IMR-90 (cell line): ENCODE data around the gene EXOC4. TPM values are rescaled to one million over a fixed set of nuclear protein-coding genes. Genes with fewer than 3 reads are reported as not detected.

Experiments used
- ATAC-seq: fragments of 200-7000 bp; cut with Tn5 transposase; 2 replicates; pipeline ENCODE4 v1.9.1; 2020; ENCODE audit warnings: low read depth, mild to moderate bottlenecking, moderate library complexity
- BruUV-seq: library from RNA; stranded (reverse); fragments of 400-500 nt; replicated peaks from 2 replicates; lab custom pipeline; 2021; lab: Mats Ljungman, UMichigan
- CTCF ChIA-PET: fragments of 300-600 bp; formaldehyde crosslinking; extraction: SDS; loops from one replicate; lab custom pipeline; 2021; ENCODE audit warnings: antibody characterized with exemption; lab: Yijun Ruan, JAX
- POLR2A ChIA-PET: fragments of 300-600 bp; sonication (Branson Sonifier 250); formaldehyde crosslinking; loops from one replicate; lab custom pipeline; 2022; ENCODE audit warnings: antibody characterized with exemption; ENCODE audit not compliant: unreplicated experiment; lab: Charles Lee
- DNase-seq: peaks from one replicate; pipeline ENCODE4 v3.0.0; 2013
- H2AFZ ChIP-seq: replicated peaks from 2 replicates; pipeline ENCODE3; 2013; ENCODE audit warnings: low read length, mild to moderate bottlenecking; ENCODE audit not compliant: poor library complexity
- H2AK5ac ChIP-seq: 2 replicates; pipeline ENCODE4 v1.6.1; 2013; ENCODE audit warnings: low read depth, low read length, inconsistent platforms
- H2AK9ac ChIP-seq: replicated peaks from 2 replicates; pipeline ENCODE3; 2013; ENCODE audit warnings: mild to moderate bottlenecking, low read depth, low read length, moderate library complexity; ENCODE audit not compliant: poor library complexity
- H2BK120ac ChIP-seq: 2 replicates; pipeline ENCODE4 v1.6.1; 2013; ENCODE audit warnings: low read depth, low read length, inconsistent platforms
- H2BK15ac ChIP-seq: 3 replicates; pipeline ENCODE4 v1.6.1; 2013; ENCODE audit warnings: low read depth, low read length, inconsistent platforms
- H2BK20ac ChIP-seq: 2 replicates; pipeline ENCODE4 v1.6.1; 2013; ENCODE audit warnings: low read depth, mild to moderate bottlenecking, inconsistent platforms, low read length, moderate library complexity
- H2BK5ac ChIP-seq: 2 replicates; pipeline ENCODE4 v1.6.1; 2013; ENCODE audit warnings: mild to moderate bottlenecking, low read depth, low read length, inconsistent platforms; ENCODE audit not compliant: poor library complexity, severe bottlenecking
- H3K14ac ChIP-seq: replicated peaks from 2 replicates; pipeline ENCODE4 v1.6.1; 2013; ENCODE audit warnings: low read depth, low read length, inconsistent platforms
- H3K18ac ChIP-seq: 2 replicates; pipeline ENCODE4 v1.6.1; 2013; ENCODE audit warnings: low read depth, low read length, control low read depth
- H3K23ac ChIP-seq: 2 replicates; pipeline ENCODE4 v1.6.1; 2013; ENCODE audit warnings: low read depth, low read length, inconsistent platforms
- H3K27ac ChIP-seq: 2 replicates; pipeline ENCODE4 v1.5.1; 2013; ENCODE audit warnings: mild to moderate bottlenecking, control low read depth, low read length; ENCODE audit not compliant: insufficient read depth
- H3K27me3 ChIP-seq: 2 replicates; pipeline ENCODE4 v1.6.1; 2013; ENCODE audit warnings: low read length; ENCODE audit not compliant: control insufficient read depth, insufficient read depth
- H3K36me3 ChIP-seq: 2 replicates; pipeline ENCODE4 v1.6.1; 2013; ENCODE audit warnings: low read length, mixed read lengths; ENCODE audit not compliant: control insufficient read depth, insufficient read depth
- H3K4ac ChIP-seq: 2 replicates; pipeline ENCODE4 v1.6.1; 2013; ENCODE audit warnings: low read depth, low read length, inconsistent platforms
- H3K4me1 ChIP-seq: 2 replicates; pipeline ENCODE4 v1.6.1; 2013; ENCODE audit warnings: low read length, mixed read lengths; ENCODE audit not compliant: control insufficient read depth, insufficient read depth
- H3K4me2 ChIP-seq: 2 replicates; pipeline ENCODE4 v1.6.1; 2013; ENCODE audit warnings: low read depth, mild to moderate bottlenecking, control low read depth, low read length, moderate library complexity
- H3K4me3 ChIP-seq: 2 replicates; pipeline ENCODE4 v1.5.1; 2013; ENCODE audit warnings: low read depth, mild to moderate bottlenecking, control low read depth, low read length, moderate library complexity; ENCODE audit not compliant: insufficient read depth
- H3K56ac ChIP-seq: 2 replicates; pipeline ENCODE4 v1.6.1; 2013; ENCODE audit warnings: low read length, inconsistent platforms; ENCODE audit not compliant: insufficient read depth; ENCODE audit errors: extremely low read depth
- H3K79me1 ChIP-seq, 2 experiments: 2 replicates each; pipeline ENCODE4 v1.6.1; 2013; ENCODE audit warnings: low read length in 2 of 2, inconsistent platforms in 1 of 2, low read depth in 1 of 2
- H3K9ac ChIP-seq: 2 replicates; pipeline ENCODE4 v1.6.1; 2013; ENCODE audit warnings: low read depth, low read length, control low read depth
- H3K9me1 ChIP-seq: 2 replicates; pipeline ENCODE4 v1.6.1; 2013; ENCODE audit warnings: low read length, inconsistent platforms; ENCODE audit not compliant: insufficient read depth
- H3K9me3 ChIP-seq: 2 replicates; pipeline ENCODE4 v1.6.1; 2013; ENCODE audit warnings: low read length; ENCODE audit not compliant: control insufficient read depth, insufficient read depth
- H4K20me1 ChIP-seq: 2 replicates; pipeline ENCODE4 v1.6.1; 2013; ENCODE audit warnings: low read length, inconsistent platforms; ENCODE audit not compliant: insufficient read depth
- H4K5ac ChIP-seq: 2 replicates; pipeline ENCODE4 v1.6.1; 2013; ENCODE audit warnings: mild to moderate bottlenecking, low read depth, low read length, control low read depth
- H4K8ac ChIP-seq, 2 experiments: 2 replicates each; pipeline ENCODE4 v1.6.1; 2013; ENCODE audit warnings: low read depth in 2 of 2, low read length in 2 of 2, control low read depth in 1 of 2, inconsistent platforms in 1 of 2
- H4K91ac ChIP-seq: 2 replicates; pipeline ENCODE4 v1.6.1; 2013; ENCODE audit warnings: low read depth, low read length, inconsistent platforms; ENCODE audit not compliant: insufficient read depth
- BHLHE40 ChIP-seq: fragments of 150-350 bp; IDR thresholded peaks from 2 replicates; pipeline ENCODE4 v1.6.1; 2016; ENCODE audit warnings: mild to moderate bottlenecking, low read depth, low read length
- CEBPB ChIP-seq: IDR thresholded peaks from 2 replicates; pipeline ENCODE4 v1.6.1; 2012; ENCODE audit warnings: low read depth, low read length, improper control_type of control experiment
- CHD1 ChIP-seq: IDR thresholded peaks from 2 replicates; pipeline ENCODE4 v1.6.1; 2012; ENCODE audit warnings: low read depth, low read length, improper control_type of control experiment
- FOS ChIP-seq: fragments of 150-350 bp; IDR thresholded peaks from 2 replicates; pipeline ENCODE4 v1.6.1; 2016; ENCODE audit warnings: low read depth, low read length
- MXI1 ChIP-seq: IDR thresholded peaks from 2 replicates; pipeline ENCODE4 v1.6.1; 2012; ENCODE audit warnings: low read depth, mild to moderate bottlenecking, low read length, moderate library complexity, borderline replicate concordance
- NFE2L2 ChIP-seq: fragments of 150-350 bp; IDR thresholded peaks from 2 replicates; pipeline ENCODE4 v1.6.1; 2016; ENCODE audit warnings: low read depth, mild to moderate bottlenecking, low read length
- RCOR1 ChIP-seq: IDR thresholded peaks from 2 replicates; pipeline ENCODE4 v1.6.1; 2012; ENCODE audit warnings: mild to moderate bottlenecking, low read length, improper control_type of control experiment; ENCODE audit not compliant: insufficient replicate concordance
- RFX5 ChIP-seq: IDR thresholded peaks from 2 replicates; pipeline ENCODE4 v1.8.0; 2012; ENCODE audit warnings: low read depth, mild to moderate bottlenecking, low read length, moderate library complexity
- SMC3 ChIP-seq: fragments of 150-350 bp; IDR thresholded peaks from 2 replicates; pipeline ENCODE4 v1.6.1; 2016; ENCODE audit warnings: low read depth, mild to moderate bottlenecking, antibody characterized with exemption, low read length, moderate library complexity
- WGBS, 2 experiments: methylation state at CpG; one replicate each; pipeline versions ENCODE4 v1.1.5 to v1.1.7; 2013; ENCODE audit warnings: missing lambda C conversion rate in 2 of 2; ENCODE audit not compliant: insufficient read length in 1 of 2; ENCODE audit errors: extremely low coverage in 2 of 2; 5-methylcytosine and 5-hydroxymethylcytosine counted together
- dilution Hi-C: fragments of 300-500 bp; cut with HindIII; formaldehyde crosslinking; loops from one replicate; pipeline ENCODE4 v1.14.3; 2018; ENCODE audit warnings: low sequenced_read_pairs; ENCODE audit not compliant: unreplicated experiment
- in situ Hi-C: fragments of 300-500 bp; cut with MboI; formaldehyde crosslinking; loops from 3 replicates; pipeline ENCODE4 v1.14.3; 2019; ENCODE audit warnings: low sequenced_read_pairs, inconsistent platforms, mixed read lengths
- intact Hi-C: fragments of 100-400 bp; cut with micrococcal nuclease; formaldehyde crosslinking; loops from 2 replicates; pipeline ENCODE4 v1.10.0; 2022
- polyA plus RNA-seq, 3 experiments: library from polyadenylated mRNA; depleted of rRNA; stranded (reverse); fragments of >200 nt; gene quantifications; 2 replicates each; pipeline ENCODE4 v1.2.3, GENCODE V29; 2012; ENCODE audit warnings: low replicate concordance in 1 of 3
- total RNA-seq: library from RNA; depleted of rRNA; stranded (reverse); fragments of >200 nt; gene quantifications from 2 replicates; pipeline ENCODE4 v1.2.3, GENCODE V29; 2012
- TF ChIP-seq, protein P1 (sequence below): fragments of 150-350 bp; IDR thresholded peaks from 2 replicates; pipeline ENCODE4 v1.6.1; 2016; ENCODE audit warnings: low read depth, mild to moderate bottlenecking, low read length, moderate library complexity, borderline replicate concordance
- TF ChIP-seq, protein P2 (sequence below): fragments of 150-350 bp; IDR thresholded peaks from 2 replicates; pipeline ENCODE4 v1.6.1; 2017; ENCODE audit warnings: mild to moderate bottlenecking, antibody characterized with exemption, low read length, low read depth
- TF ChIP-seq, protein P3 (sequence below): conservative IDR thresholded peaks from 2 replicates; pipeline ENCODE4 v1.5.1; 2012; ENCODE audit warnings: mild to moderate bottlenecking, low read depth, low read length, improper control_type of control experiment

The EXOC4 gene
- total and polyA plus RNA-seq, 2 of the 4 experiments (the other 2 are of a cell fraction), result 25.4 to 94.6 TPM

- no TSS peak for BruUV-seq
- intact Hi-C loops (no loop called here), in situ Hi-C loops (loop anchor here (25.0 kb wide), 1 partner anchor 1310 kb away; no protein-coding TSS in a partner anchor), dilution Hi-C loops (no loop called here)
- no peak for DNase-seq
- peaks cover 3% of the 10 kb centered on the region; the same call in 1 of the 2 replicates for H3K4me1 ChIP-seq
- H4K5ac ChIP-seq, result no peak overlapping the region
- no peak overlapping the region for H3K56ac ChIP-seq
- H2BK20ac ChIP-seq, result no peak overlapping the region
- H3K27ac ChIP-seq, result no peak overlapping the region
- H3K4me2 ChIP-seq, result no peak overlapping the region
- H2BK5ac ChIP-seq, result no peak overlapping the region
- no peak overlapping the region for H3K4ac ChIP-seq
- H3K18ac ChIP-seq, result no peak overlapping the region
- no peak overlapping the region for H2BK15ac ChIP-seq
- H3K79me1 ChIP-seq, result no peaks in the 10 kb centered on the region
- H4K20me1 ChIP-seq, result no peaks in the 10 kb centered on the region
- no CpG with 5 or more reads among the region's 1 CpG for WGBS, 2 experiments
- no peak overlapping the region for H3K9ac ChIP-seq
- no peak for ATAC-seq
- no peaks in the 10 kb centered on the region for H3K9me3 ChIP-seq
- ChIA-PET CTCF (interaction anchor here (0.6 to 0.7 kb wide), 2 partner anchors 88 to 280 kb away, joined by 3 read pairs; no protein-coding TSS in a partner anchor), POLR2A (no interaction called here)
- no peak overlapping the region for H2AK5ac ChIP-seq
- H2AK9ac ChIP-seq, result no peak overlapping the region
- H3K36me3 ChIP-seq, result no peaks in the 10 kb centered on the region
- H2AFZ ChIP-seq, result no peak overlapping the region
- H3K14ac ChIP-seq, result no peak overlapping the region
- H4K91ac ChIP-seq, result no peak overlapping the region
- H3K27me3 ChIP-seq, result no peaks in the 10 kb centered on the region
- TF ChIP-seq NFE2L2, result no peak
- no peak for TF ChIP-seq MXI1
- TF ChIP-seq, protein P1, sequence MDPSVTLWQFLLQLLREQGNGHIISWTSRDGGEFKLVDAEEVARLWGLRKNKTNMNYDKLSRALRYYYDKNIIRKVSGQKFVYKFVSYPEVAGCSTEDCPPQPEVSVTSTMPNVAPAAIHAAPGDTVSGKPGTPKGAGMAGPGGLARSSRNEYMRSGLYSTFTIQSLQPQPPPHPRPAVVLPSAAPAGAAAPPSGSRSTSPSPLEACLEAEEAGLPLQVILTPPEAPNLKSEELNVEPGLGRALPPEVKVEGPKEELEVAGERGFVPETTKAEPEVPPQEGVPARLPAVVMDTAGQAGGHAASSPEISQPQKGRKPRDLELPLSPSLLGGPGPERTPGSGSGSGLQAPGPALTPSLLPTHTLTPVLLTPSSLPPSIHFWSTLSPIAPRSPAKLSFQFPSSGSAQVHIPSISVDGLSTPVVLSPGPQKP, result no peak
- TF ChIP-seq RFX5, result no peak
- no peak for TF ChIP-seq CHD1
- TF ChIP-seq SMC3, result no peak
- no peak for TF ChIP-seq RCOR1
- TF ChIP-seq, protein P2, sequence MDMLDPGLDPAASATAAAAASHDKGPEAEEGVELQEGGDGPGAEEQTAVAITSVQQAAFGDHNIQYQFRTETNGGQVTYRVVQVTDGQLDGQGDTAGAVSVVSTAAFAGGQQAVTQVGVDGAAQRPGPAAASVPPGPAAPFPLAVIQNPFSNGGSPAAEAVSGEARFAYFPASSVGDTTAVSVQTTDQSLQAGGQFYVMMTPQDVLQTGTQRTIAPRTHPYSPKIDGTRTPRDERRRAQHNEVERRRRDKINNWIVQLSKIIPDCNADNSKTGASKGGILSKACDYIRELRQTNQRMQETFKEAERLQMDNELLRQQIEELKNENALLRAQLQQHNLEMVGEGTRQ, result no peak
- TF ChIP-seq, protein P3, sequence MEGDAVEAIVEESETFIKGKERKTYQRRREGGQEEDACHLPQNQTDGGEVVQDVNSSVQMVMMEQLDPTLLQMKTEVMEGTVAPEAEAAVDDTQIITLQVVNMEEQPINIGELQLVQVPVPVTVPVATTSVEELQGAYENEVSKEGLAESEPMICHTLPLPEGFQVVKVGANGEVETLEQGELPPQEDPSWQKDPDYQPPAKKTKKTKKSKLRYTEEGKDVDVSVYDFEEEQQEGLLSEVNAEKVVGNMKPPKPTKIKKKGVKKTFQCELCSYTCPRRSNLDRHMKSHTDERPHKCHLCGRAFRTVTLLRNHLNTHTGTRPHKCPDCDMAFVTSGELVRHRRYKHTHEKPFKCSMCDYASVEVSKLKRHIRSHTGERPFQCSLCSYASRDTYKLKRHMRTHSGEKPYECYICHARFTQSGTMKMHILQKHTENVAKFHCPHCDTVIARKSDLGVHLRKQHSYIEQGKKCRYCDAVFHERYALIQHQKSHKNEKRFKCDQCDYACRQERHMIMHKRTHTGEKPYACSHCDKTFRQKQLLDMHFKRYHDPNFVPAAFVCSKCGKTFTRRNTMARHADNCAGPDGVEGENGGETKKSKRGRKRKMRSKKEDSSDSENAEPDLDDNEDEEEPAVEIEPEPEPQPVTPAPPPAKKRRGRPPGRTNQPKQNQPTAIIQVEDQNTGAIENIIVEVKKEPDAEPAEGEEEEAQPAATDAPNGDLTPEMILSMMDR, result no peak
- no peak for TF ChIP-seq FOS
- no peak for TF ChIP-seq CEBPB
- TF ChIP-seq BHLHE40, result no peak
- H2BK120ac ChIP-seq, result no peak overlapping the region
- peaks cover 3% of the 10 kb centered on the region; the same call in 1 of the 2 replicates for H3K9me1 ChIP-seq
- H4K8ac ChIP-seq, result no peak overlapping the region
- H3K23ac ChIP-seq, result no peak overlapping the region
- H3K4me3 ChIP-seq, result no peak overlapping the region
Measured at GRCh38 chr7:134022286-134022911, 769.5 kb downstream of the EXOC4 start.
